ENCODE results near the gene THY1.
"Not testable (repeated sequence)": the region's sequence is repeated elsewhere in the genome, so short reads cannot be mapped to it uniquely, and the experiment has no call there.

Gene THY1

DNA sequence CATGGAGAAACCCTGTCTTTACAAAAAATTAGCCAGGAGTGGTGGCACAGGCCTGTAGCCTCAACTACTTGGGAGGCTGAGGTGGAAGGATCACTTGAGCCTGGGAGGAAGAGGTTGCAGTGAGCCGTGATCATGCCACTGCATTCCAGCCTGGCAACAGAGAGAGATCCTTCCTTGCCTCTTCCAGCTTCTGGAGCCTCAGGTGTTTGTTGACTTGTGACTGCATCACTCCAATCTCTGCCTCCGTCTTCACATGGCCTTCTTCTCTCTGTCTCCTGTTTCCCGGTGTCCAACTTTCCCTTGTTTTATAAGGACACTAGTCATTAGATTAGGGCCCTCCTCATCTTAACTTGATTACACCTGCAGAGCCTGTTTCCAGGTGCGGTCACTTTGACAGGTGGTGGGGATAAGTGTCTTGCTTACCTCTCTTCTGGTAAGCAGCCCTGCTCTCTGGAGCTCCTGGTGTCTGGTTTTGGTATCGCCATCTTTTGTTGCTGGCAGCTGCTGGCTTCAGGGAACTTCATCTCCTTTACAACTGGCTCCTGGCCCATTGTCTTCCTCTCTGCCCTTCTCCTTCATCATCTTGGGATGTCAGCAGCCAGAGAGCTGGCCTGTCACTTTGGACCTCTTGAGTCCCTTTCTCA lies 33.2 kb downstream of the THY1 start:
- TF ChIP-seq CTCF (conservative IDR thresholded peaks at IDR 0.05; ENCODE audit: low read depth, low read length): peak; percentile 58
- no peak overlapping the region for H3K4me3 ChIP-seq (ENCODE audit: low read depth, low read length)
- DNase-seq (ENCODE audit: low read depth): peak; percentile 39

DNA sequence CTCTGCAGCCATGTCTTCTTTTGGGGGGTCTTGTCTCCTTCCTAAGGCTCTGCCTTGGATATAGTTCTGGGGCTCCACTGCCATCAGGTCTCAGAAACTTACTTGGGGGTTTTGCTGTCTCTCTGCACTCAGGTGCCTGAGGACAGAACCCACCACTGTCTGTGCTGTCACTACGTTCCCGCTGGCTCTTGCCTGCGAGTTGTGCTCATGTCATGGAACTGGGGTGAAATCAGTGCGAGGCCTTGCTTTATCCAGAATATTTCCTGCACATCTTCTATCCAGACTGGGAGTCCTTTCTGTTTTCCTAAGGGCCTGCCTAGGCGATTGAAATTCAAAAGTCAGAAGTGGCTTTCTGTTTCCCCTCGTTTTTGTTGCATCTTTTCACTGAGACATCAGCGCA lies 34.9 kb downstream of the THY1 start:
- no peak overlapping the region for H3K4me3 ChIP-seq (ENCODE audit: low read depth, low read length)
- no peak for TF ChIP-seq CTCF (conservative IDR thresholded peaks at IDR 0.05; ENCODE audit: low read depth, low read length)
- no peak for DNase-seq (ENCODE audit: low read depth)

DNA sequence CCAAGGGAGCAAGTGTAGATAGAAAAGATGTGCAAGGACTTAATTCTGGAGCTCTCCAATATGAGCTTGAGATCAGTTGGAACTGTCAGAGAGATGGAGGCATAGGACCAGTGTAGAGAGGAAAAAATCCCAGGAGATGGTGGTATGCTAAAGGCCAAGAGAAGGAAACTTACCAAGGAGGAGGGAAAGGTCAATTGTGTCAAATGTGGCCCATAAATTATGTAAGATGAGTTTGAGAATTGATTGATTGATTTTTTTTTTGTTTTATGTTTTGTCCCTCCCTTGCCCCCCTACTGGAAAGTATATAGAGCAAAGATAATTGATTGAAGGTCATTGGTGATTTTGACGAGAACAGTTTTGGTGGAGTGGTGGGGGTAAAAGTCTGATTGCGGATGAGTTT lies 38.6 kb downstream of the THY1 start:
- DNase-seq (ENCODE audit: low read depth): no peak
- H3K4me3 ChIP-seq (ENCODE audit: low read depth, low read length): no peak overlapping the region
- TF ChIP-seq CTCF (conservative IDR thresholded peaks at IDR 0.05; ENCODE audit: low read depth, low read length): no peak

DNA sequence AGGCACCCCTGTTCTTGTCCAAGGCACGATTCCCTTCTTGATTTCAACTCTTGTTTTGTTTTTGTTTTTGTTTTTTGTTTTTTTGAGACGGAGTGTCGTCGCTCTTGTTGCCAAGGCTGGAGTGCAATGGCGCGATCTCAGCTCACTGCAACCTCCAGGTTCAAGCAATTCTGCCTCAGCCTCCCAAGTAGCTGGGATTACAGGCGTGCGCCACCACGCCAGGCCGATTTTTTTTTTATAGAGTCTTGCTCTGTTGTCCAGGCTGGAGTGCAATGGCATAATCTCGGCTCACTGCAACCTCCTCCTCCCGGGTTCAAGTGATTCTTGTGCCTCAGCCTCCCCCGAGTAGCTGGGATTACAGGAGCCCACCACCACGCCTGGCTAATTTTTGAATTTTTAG lies 40.5 kb downstream of the THY1 start:
- not testable (repeated sequence) for H3K4me3 ChIP-seq (ENCODE audit: low read depth, low read length); DNase-seq (ENCODE audit: low read depth)

- H3K4me3 ChIP-seq (ENCODE audit: low read depth, low read length): peak overlapping the region; percentile 48
- no peak for TF ChIP-seq CTCF (conservative IDR thresholded peaks at IDR 0.05; ENCODE audit: low read depth, low read length)
- DNase-seq (ENCODE audit: low read depth): no peak
Measured at GRCh38 chr11:119382101-119382500, 40.9 kb downstream of the THY1 start.

DNA sequence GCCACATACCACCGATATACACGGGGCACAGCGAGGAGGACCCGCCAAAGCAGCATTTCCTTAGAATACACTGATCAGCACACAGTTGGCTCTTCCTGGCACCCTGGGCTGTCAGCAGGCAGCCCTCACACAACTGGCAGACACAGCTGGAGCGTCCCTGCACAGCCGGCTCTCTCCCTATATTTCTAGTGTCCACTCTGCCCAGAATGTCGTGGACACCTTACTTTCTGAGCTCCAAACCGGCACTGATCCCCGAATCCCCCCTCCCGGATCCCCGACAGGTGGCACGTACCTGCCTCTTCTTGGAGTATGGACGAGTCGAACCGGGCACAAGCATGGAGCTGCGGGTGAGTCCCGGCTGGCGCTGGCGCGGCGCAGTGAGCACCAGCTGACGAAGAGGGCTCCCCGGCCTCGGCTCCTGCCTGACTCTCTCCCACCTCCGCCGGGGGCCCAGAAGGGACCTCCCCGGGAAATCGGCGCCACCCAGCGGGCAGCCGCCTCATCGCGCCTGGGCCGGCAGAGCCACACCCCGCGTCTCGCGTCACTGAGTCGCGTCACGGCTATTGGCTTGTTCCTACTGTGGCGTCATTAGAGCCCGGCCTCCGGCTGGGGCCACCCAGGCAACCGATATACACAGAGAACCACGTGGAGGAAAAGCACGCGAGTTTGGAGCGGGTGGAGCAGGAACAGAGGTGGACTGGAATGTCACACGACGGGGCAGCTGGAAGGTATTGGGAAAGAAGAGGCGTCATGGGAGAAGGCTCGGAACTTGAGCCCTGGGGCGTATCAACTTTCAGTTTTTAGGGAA lies 41.6 kb downstream of the THY1 start, which contains the start of gene USP2:
USP2 (minus strand) TSS at position 510 of the 808 bp plus-strand sequence. CDS start 8,210 bp downstream, outside the sequence.
- peak; percentile 75 for TF ChIP-seq CTCF (conservative IDR thresholded peaks at IDR 0.05; ENCODE audit: low read depth, low read length)

DNA sequence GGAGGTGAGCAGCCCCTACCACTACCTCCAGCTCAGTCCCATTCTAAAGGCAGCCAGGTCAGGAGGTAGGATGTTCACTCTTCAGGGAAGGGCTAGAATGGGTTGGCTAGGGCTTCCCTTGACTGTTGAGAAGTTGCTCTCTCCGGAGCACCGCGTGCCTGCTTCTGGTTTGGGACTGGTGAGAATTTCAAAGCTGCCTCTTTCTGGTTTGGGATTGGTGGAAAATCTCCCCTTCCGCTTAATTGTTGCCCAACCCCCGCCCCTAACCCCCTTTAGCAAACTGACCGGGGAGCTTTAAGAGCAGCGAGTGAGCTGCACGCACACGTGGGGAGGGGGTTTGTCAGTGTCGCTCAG lies 42.2 kb downstream of the THY1 start:
- no peak overlapping the region for H3K4me3 ChIP-seq (ENCODE audit: low read depth, low read length)
- no peak for TF ChIP-seq CTCF (conservative IDR thresholded peaks at IDR 0.05; ENCODE audit: low read depth, low read length)
- DNase-seq (ENCODE audit: low read depth): no peak

More for the DNA sequence above, 41.6 kb downstream of the THY1 start, which contains the start of gene USP2:
- H3K4me3 ChIP-seq (ENCODE audit: low read depth, low read length): peak within 1 kb of the TSS; percentile 48
- peak; percentile 95 for DNase-seq (ENCODE audit: low read depth)
